GM12874 (cell line): ENCODE results near the gene VAV3.

ENCODE experiments used
- TF ChIP-seq, protein P1 (sequence below): IDR thresholded peaks from 2 replicates; pipeline ENCODE4 v1.5.1; 2011; ENCODE audit warnings: low read depth, mild to moderate bottlenecking, control low read depth, low read length, moderate library complexity; ENCODE audit not compliant: insufficient read depth

VAV3 gene

DNA sequence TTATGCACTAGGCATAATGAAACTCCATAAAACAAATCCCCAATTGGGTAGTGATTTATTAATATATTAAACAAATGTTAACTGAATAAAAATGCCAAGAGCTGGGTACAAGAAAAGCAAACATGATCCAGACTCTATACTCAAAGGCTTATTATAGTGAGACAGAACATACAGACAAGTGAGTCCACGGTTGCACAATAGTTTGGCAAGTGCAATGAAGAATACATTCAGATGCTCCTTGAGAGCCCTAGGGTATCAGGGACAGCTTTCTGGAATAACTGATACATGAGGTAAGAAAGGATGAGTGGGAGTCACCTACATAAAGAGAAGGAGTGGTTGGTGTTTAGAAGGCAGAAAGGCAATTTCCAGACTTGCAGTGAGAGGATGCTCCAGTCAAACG lies 85.1 kb downstream of the VAV3 start:
- TF ChIP-seq, protein P1, sequence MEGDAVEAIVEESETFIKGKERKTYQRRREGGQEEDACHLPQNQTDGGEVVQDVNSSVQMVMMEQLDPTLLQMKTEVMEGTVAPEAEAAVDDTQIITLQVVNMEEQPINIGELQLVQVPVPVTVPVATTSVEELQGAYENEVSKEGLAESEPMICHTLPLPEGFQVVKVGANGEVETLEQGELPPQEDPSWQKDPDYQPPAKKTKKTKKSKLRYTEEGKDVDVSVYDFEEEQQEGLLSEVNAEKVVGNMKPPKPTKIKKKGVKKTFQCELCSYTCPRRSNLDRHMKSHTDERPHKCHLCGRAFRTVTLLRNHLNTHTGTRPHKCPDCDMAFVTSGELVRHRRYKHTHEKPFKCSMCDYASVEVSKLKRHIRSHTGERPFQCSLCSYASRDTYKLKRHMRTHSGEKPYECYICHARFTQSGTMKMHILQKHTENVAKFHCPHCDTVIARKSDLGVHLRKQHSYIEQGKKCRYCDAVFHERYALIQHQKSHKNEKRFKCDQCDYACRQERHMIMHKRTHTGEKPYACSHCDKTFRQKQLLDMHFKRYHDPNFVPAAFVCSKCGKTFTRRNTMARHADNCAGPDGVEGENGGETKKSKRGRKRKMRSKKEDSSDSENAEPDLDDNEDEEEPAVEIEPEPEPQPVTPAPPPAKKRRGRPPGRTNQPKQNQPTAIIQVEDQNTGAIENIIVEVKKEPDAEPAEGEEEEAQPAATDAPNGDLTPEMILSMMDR: no peak

DNA sequence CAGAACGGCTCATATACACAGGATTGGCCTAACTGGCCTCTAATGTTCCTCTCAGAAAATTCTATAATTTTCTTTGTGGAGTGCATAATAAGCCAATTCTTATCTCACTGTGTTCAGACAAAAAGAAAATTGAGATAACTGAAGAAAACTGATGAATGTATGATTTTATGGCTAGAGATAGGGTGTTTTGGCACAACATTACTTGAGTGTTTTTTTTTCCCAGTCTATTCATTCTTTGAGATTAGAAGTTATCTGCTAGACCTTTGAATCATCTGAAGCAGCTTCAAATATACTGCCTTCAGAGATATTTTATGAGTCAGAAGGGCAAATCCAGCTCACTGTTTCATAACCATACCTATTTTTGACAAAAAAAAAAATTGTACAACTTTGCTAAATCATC lies 85.6 kb downstream of the VAV3 start:
- TF ChIP-seq, protein P1: no peak

DNA sequence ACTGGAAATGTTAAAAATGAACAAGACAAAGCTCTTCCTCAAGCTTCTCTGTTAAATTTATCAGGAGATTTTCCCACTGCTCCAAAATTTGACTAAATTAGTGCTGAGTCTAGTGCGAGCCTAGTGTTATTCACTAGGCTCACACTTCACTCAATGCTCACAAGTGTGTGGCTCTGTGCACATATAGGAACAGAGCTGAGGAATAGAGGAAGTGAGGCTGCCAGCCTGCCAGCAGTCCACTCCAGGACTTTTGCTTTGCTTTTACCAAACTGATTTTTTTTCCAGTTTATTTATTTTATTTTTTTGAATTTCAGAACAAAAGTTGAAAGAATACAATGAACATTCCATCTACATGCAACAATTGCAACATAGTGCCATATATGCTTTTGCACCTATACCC lies 87.2 kb downstream of the VAV3 start:
- TF ChIP-seq, protein P1: no peak

DNA sequence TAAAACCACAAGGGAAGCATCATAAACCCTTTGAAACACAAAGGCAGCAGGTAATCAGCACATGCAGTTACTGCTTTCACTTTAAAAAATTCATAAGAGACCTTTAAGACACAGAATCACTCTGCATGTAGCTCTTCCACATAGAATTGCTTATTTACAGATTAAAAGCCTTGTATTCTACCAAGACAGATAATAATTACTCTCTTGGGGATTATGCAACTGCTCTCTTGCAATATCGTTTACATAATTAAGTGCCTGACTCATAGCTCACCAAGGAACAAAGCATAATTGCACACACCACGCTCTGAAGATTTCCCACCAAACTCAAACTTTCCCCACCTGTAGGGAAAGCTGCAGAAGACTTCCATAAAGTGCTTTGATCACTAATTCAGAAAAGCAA lies 87.9 kb downstream of the VAV3 start:
- TF ChIP-seq, protein P1: no peak

DNA sequence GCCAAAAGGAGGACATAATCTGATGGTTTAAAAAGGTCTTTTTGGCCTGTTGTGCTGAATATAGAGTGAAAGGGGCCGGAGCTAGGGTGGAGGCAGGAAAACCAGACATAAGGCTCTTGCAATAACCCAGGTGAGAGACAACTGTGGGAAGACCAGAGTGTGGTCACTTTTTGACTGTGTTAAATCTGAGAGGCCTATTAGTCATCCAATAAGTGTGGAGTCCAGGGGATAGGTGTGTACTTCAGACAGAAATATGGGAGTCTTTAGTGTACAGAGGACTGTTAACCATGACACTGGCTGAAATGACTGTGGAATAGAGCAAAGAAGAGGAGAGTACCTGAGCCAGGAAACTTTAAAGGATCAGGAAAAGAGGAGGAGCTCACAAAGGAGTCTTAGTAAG lies 89.3 kb downstream of the VAV3 start:
- TF ChIP-seq, protein P1: no peak

DNA sequence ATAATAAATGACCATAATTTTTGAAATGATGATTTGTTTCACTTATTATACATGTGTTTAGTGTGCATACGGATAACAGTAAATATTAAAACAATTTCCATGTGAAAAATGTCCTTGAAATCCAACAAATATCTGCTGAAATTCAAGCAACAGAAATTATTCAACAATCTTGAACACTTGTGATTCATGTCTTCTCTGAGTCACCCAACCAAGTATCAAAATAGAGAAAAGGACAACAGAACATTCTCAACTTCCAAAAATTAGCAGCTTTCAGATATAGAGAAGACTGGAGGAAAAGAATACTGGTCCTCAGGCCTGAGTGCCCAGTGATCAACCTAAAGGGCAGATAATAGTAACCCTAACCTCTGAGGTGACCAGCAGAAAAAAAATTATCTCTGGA lies 90.8 kb downstream of the VAV3 start:
- TF ChIP-seq, protein P1: no peak

DNA sequence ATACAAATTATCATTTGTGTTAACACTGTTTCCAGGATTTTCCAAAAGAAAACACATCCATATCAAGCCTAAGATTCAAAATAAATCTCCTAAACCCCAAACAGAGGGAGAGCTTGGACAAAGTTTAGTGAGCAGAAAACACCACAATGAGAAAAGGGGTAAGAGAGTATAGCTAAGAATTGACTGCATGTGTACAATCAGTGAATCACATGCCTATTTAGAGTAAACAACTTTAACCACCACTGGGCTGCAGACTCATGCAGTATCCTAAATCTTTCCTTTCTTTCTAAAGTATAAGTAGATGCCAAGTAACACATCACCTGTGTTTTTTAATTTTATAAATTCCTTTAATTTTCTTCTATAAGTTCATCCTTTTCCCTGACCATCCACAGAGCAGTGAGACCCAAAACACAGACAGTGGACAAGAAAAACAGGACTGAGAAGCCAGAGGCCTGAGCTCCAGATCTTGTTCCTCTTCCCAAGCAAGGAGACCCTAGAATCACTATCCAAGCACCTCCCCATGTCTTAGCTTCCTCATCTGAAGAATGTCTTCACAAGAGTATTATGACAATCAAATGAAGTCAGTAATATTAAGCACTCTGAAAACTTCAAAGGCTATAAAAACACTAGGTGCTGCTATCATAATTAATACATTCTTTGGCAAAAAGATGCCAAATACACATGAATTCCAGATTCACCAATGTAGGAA lies 93.1 kb downstream of the VAV3 start:
- TF ChIP-seq, protein P1: no peak
